Measurements from ENCODE around the gene C17orf114.
"Not testable (repeated sequence)": the region's sequence is repeated elsewhere in the genome, so short reads cannot be mapped to it uniquely, and the experiment has no call there.

Gene C17orf114

GRCh38 chr17:4837471-4838308 is 35.6 kb upstream of the C17orf114 start:
- POLR2A ChIA-PET, result no interaction called here

GRCh38 chr17:4836221-4836620 is 34.1 kb upstream of the C17orf114 start:
- ChIA-PET POLR2A (no interaction called here), CTCF (interaction anchor here (1.4 kb wide), 1 partner anchor 30 kb away, joined by 3 read pairs; no protein-coding TSS in a partner anchor)
- TF ChIP-seq CTCF (IDR thresholded peaks at IDR 0.05; ENCODE audit: control extremely low read depth, extremely low read depth, low read depth, missing control alignments), result no peak
- no peak for DNase-seq (ENCODE audit: extremely low spot score)

More at GRCh38 chr17:4837471-4838308, 35.6 kb upstream of the C17orf114 start:
- no peak for DNase-seq (ENCODE audit: extremely low spot score)
- CTCF ChIA-PET, result interaction anchor here (1.0 to 1.7 kb wide), 3 partner anchors 38 to 48 kb away, joined by 3 to 5 read pairs (median 4); no protein-coding TSS in a partner anchor
- no peak for TF ChIP-seq CTCF (IDR thresholded peaks at IDR 0.05; ENCODE audit: control extremely low read depth, extremely low read depth, low read depth, missing control alignments)

GRCh38 chr17:4834681-4835020 is 32.5 kb upstream of the C17orf114 start:
- POLR2A ChIA-PET, result no interaction called here
- CTCF ChIA-PET, result interaction anchor here (1.8 kb wide), 1 partner anchor 44 kb away, joined by 6 read pairs; no protein-coding TSS in a partner anchor
- TF ChIP-seq CTCF (IDR thresholded peaks at IDR 0.05; ENCODE audit: control extremely low read depth, extremely low read depth, low read depth, missing control alignments), result no peak
- no peak for DNase-seq (ENCODE audit: extremely low spot score)

- no peak for DNase-seq (ENCODE audit: extremely low spot score)
- no peak for TF ChIP-seq CTCF (IDR thresholded peaks at IDR 0.05; ENCODE audit: control extremely low read depth, extremely low read depth, low read depth, missing control alignments)
- CTCF ChIA-PET, result interaction anchor here (1.8 kb wide), 1 partner anchor 44 kb away, joined by 6 read pairs; no protein-coding TSS in a partner anchor
- POLR2A ChIA-PET, result no interaction called here
Observed at GRCh38 chr17:4833941-4834680, 32.0 kb upstream of the C17orf114 start.

DNA sequence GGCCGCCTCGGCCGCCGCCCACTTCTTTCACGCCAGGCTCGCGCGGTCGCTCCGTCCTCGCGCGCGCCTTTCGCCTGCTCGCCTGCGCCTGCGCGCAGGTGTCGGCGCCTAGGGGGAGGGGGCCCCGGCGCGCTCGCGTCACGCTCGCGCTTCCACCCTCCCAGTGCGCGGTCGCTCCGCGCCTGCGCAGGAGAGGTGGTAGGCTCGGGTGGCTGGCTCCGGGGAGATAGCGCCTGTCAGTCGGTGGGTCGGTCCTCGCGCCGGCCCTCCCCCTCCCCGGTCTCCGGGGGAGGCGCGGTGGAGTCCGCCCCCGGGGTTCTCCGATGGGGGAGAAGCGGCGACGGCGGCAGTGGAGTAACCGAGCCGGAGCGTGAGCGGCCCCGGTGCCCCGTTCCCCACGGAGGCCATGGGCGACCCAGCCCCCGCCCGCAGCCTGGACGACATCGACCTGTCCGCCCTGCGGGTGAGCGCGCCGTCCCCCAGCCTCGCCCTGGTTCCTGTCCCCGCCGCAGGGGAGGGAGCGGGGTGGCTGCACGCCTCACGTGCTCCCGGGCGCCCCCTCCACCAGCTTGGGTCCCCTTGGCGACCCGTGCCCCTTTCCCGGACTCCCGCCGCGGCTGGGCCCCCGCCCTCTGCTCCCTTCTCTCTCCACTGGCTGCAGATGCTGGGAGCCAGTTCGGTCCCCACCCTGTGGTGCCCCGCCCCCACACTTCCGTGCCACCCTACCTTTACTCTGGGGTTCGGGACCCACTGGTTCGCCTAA is 31.2 kb upstream of the C17orf114 start, which contains the start of gene MINK1:
Gene MINK1 (plus strand): TSS at position 163 of the 763 bp plus-strand sequence. CDS start 244 bp downstream, at position 407.
- DNase-seq (ENCODE audit: extremely low spot score), result peak; percentile 100
- TF ChIP-seq CTCF (IDR thresholded peaks at IDR 0.05; ENCODE audit: control extremely low read depth, extremely low read depth, low read depth, missing control alignments), result no peak
- POLR2A ChIA-PET, result no interaction called here
- CTCF ChIA-PET, result interaction anchor here (1.8 kb wide), 1 partner anchor 43 kb away, joined by 6 read pairs; no protein-coding TSS in a partner anchor

GRCh38 chr17:4832829-4833177 is 30.7 kb upstream of the C17orf114 start:
- POLR2A ChIA-PET; CTCF ChIA-PET; DNase-seq (ENCODE audit: extremely low spot score): not testable (repeated sequence)
